Breast epithelium (tissue), 4 donors: ENCODE data around the gene SPTSSB. TPM values are rescaled to one million over a fixed set of nuclear protein-coding genes. Genes with fewer than 3 reads are reported as not detected.

ENCODE experiments used
- DNase-seq, 2 donors: peaks; one replicate each; pipeline ENCODE4 v3.0.0-alpha.2; 2019; ENCODE audit warnings: low spot score in 2 of 2
- H3K27ac ChIP-seq, 2 donors: fragments of 200-600 bp; sonication (generic) in 1 of 2; one replicate each; pipeline ENCODE4 v1.5.1; 2016 to 2019; ENCODE audit warnings: mild to moderate bottlenecking in 1 of 2
- H3K27me3 ChIP-seq, 2 donors: fragments of 200-600 bp; sonication (generic) in 1 of 2; one replicate each; pipeline versions ENCODE4 v1.5.1 to v1.6.0; 2017 to 2019; ENCODE audit warnings: control low read depth in 1 of 2, mild to moderate bottlenecking in 1 of 2
- H3K36me3 ChIP-seq: fragments of 200-600 bp; one replicate; pipeline ENCODE4 v1.5.1; 2019
- H3K4me1 ChIP-seq, 2 donors: fragments of 200-600 bp; sonication (generic); one replicate each; pipeline ENCODE4 v1.5.1; 2016 to 2019; ENCODE audit warnings: control low read depth in 1 of 2
- H3K4me3 ChIP-seq, 3 donors: fragments of 200-600 bp; sonication (generic); 1 replicate in 2 of 3; 2 replicates in 1 of 3; pipeline ENCODE4 v1.5.1; 2016 to 2019; ENCODE audit warnings: mild to moderate bottlenecking in 3 of 3, moderate library complexity in 2 of 3
- H3K9me3 ChIP-seq, 2 donors: fragments of 200-600 bp; sonication (generic) in 1 of 2; one replicate each; pipeline ENCODE4 v1.5.1; 2016 to 2019; ENCODE audit warnings: control low read depth in 1 of 2
- CTCF ChIP-seq, 3 donors: fragments of 450-650 bp; IDR thresholded peaks; one replicate each; pipeline ENCODE4 v1.5.1; 2016 to 2017; ENCODE audit warnings: antibody characterized with exemption in 3 of 3, mild to moderate bottlenecking in 3 of 3, moderate library complexity in 3 of 3
- POLR2A ChIP-seq: fragments of 450-650 bp; IDR thresholded peaks from one replicate; pipeline ENCODE4 v1.6.1; 2016; ENCODE audit warnings: antibody characterized with exemption, mild to moderate bottlenecking, moderate library complexity
- POLR2AphosphoS5 ChIP-seq, 3 donors: sonication (generic); formaldehyde crosslinking; IDR thresholded peaks; one replicate each; pipeline ENCODE4 v1.6.1; 2017; ENCODE audit warnings: antibody characterized with exemption in 3 of 3
- intact Hi-C: fragments of 100-400 bp; cut with DNase I; formaldehyde crosslinking; loops from one replicate; pipeline ENCODE4 v1.15.1; 2023; ENCODE audit warnings: low total_unique reads
- total RNA-seq, 3 donors: library from RNA; depleted of rRNA; stranded (reverse); fragments of >200 nt; gene quantifications; one replicate each; pipeline ENCODE4 v1.1.0, GENCODE V29; 2016

SPTSSB gene
- total RNA-seq, 3 donors from 2014 or later: 0.16 to 2.0 (median 1.5) TPM

GRCh38 chr3:161332792-161333191, 38.5 kb downstream of the SPTSSB start:
- Histone ChIP-seq H3K27ac (no peak overlapping the region), H3K9me3 (no peaks in the 10 kb centered on the region), H3K4me3 (no peak overlapping the region), H3K27me3 (no peaks in the 10 kb centered on the region), H3K36me3 (no peaks in the 10 kb centered on the region), H3K4me1 (no peaks in the 10 kb centered on the region)
- no peak for DNase-seq
- intact Hi-C loops: no loop called here
- no peak for TF ChIP-seq CTCF (IDR thresholded peaks at IDR 0.05)
- no peak for TF ChIP-seq POLR2A
- no peak for TF ChIP-seq POLR2AphosphoS5 (IDR thresholded peaks at IDR 0.05)

- Histone ChIP-seq H3K4me1 (no peaks in the 10 kb centered on the region), H3K36me3 (no peaks in the 10 kb centered on the region)
These were observed 46.3 kb downstream of the SPTSSB start for GRCh38 chr3:161325059-161325458.

DNA sequence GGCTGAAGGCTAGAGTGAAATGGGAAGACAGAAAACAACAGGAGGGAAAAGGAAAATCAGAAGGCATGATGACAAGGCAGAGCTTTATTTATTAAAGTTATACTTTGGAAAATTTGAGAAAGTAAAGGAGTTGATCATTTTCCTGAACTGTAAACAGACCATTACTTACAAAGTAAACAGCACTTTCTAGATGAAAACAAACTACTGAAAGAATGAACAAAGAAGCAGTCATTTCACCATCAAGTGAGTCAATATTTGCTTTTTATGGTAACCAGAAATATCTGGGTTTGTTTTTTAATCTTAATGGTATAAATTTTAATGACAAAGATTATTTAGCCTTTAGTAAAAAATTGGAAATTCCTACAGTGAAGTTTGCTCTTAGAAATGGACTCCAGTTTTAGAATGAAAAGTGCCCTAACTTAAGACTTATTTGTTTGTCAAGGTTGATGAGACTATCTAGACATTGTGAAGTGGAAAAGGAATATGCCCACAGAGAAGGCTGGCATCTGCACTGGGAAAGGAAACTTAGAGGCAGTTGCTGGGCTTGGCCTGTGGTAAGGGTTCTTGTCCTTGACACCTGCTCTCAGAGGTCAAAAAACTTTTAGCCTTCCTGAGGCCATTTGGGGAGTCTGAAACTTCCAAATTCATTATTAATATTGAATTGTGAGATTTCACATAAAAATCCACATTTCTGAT, 47.2 kb downstream of the SPTSSB start:
- TF ChIP-seq POLR2A: no peak
- no peak for TF ChIP-seq CTCF (IDR thresholded peaks at IDR 0.05)
- no peak for TF ChIP-seq POLR2AphosphoS5 (IDR thresholded peaks at IDR 0.05)
- no peak for DNase-seq
- intact Hi-C loops: no loop called here
- Histone ChIP-seq H3K27ac (peak overlapping the region in 1 of 2 donors; percentile 39), H3K9me3 (peaks cover 0 to 4% of the 10 kb centered on the region in 2 donors), H3K4me1 (no peaks in the 10 kb centered on the region), H3K27me3 (no peaks in the 10 kb centered on the region), H3K36me3 (no peaks in the 10 kb centered on the region), H3K4me3 (no peak overlapping the region)

More at GRCh38 chr3:161325059-161325458, 46.3 kb downstream of the SPTSSB start:
- DNase-seq: no peak
- Histone ChIP-seq H3K9me3 (peaks cover 0 to 4% of the 10 kb centered on the region in 2 donors), H3K4me3 (no peak overlapping the region), H3K27ac (no peak overlapping the region), H3K27me3 (no peaks in the 10 kb centered on the region)
- intact Hi-C loops: no loop called here
- TF ChIP-seq POLR2AphosphoS5 (IDR thresholded peaks at IDR 0.05) (no peak), POLR2A (no peak), CTCF (IDR thresholded peaks at IDR 0.05) (no peak)

DNA sequence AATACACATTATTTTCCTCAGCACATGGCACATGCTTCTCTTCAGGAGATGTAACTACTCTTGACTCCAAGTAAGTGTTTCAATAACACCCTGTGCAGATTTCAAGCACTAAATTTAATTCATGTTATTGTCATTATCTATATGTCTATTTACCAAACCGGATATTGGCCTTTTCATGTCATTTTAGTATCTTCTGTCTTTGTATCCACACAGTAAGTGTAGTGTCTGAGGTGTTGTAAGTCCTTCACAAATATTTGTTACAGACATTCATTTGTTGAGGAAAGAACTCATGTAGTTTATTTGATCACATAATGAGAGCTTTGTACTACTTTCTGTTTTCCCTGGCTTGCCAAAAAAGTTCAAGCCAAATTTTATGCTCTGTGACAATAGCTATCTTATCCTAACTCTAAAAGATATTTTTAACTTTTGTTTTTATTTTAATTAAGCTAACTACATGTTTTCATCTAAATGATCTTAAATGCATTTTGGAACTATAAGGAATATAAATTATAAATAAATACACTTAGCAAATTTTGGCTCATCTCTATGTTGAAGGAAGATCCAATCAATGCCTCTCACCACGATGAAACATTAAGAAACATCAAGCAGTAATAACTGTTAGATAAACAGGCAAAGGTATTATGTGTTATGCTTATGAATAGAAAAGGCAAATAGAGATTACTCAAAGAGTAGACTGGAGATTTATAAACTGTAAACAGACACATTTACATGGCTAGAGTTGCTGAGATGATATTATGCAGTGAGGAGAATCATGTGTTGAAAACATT, 48.3 kb downstream of the SPTSSB start:
- DNase-seq: no peak
- Histone ChIP-seq H3K36me3 (no peaks in the 10 kb centered on the region), H3K4me3 (no peak overlapping the region), H3K27ac (peak overlapping the region in 1 of 2 donors; percentile 39), H3K27me3 (no peaks in the 10 kb centered on the region), H3K4me1 (no peaks in the 10 kb centered on the region), H3K9me3 (peaks cover 0 to 4% of the 10 kb centered on the region in 2 donors)
- TF ChIP-seq POLR2AphosphoS5 (IDR thresholded peaks at IDR 0.05) (no peak), POLR2A (no peak), CTCF (IDR thresholded peaks at IDR 0.05) (no peak)
- intact Hi-C loops: no loop called here

DNA sequence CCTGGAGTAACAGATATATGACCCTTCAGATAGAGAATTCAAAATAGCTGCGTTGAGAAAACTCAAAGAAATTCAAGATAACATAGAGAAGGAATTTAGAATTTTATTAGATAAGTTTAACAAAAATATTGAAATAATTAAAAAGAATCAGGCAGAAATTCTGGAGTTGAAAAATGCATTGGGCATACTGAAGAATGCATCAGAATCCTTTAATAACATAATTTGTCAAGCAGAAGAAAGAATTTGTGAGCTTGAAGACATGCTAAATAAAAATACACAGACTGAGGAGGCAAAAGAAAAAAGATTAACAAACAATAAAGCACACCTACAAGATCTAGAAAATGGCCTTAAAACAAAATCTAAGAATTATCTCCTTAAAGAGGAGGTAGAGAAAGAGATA, 50.5 kb downstream of the SPTSSB start:
- DNase-seq: no peak
- no peaks in the 10 kb centered on the region for H3K27me3 ChIP-seq
- TF ChIP-seq POLR2AphosphoS5 (IDR thresholded peaks at IDR 0.05): no peak
- TF ChIP-seq CTCF (IDR thresholded peaks at IDR 0.05): no peak
- TF ChIP-seq POLR2A: no peak
- no peak overlapping the region for H3K27ac ChIP-seq
- no peak overlapping the region for H3K4me3 ChIP-seq
- H3K36me3 ChIP-seq: no peaks in the 10 kb centered on the region
- intact Hi-C loops: no loop called here
- H3K9me3 ChIP-seq: no peaks in the 10 kb centered on the region
- no peaks in the 10 kb centered on the region for H3K4me1 ChIP-seq
